GM18520 (cell line): Measurements from ENCODE around the gene WHRN.

Experiments used
- ATAC-seq: cut with Tn5 transposase; IDR thresholded peaks from one replicate; pipeline ENCODE4 v1.9.1; 2021; ENCODE audit not compliant: unreplicated experiment

WHRN gene

DNA sequence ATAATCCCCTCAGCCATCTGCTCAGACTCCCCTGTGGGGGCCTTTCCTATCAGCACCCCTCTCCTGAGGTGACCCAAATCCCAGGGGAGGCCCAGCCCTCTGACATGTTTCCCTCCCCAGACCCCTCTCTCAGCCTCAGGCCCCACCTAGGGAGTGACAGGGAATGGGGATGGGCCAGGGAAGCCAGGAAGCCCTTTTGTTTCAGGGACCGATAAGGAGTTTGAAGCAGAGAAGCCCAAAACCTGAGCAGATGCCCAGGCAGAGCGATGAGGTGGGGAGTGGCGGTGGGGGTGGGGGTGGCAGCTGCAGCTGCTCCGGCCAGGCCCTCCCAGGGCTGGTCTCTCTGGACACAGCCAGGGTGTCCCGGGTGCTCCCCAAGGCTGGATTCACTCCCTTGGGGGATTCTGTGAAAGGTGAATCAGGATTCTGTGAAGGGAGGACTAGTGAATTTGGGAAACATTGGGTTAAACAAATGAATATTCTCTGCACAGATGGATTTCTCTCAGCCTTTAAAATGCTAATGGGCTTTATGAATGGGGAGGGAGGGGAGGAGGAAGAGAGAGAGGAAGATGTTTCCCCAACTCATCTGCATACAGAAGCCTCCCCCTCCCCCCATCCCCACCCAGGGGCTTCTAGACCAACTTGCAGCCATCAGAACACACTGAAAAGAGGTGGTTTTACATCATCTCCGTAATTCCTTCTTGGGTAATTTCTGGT lies 134.9 kb downstream of the WHRN start:
- no peak for ATAC-seq

DNA sequence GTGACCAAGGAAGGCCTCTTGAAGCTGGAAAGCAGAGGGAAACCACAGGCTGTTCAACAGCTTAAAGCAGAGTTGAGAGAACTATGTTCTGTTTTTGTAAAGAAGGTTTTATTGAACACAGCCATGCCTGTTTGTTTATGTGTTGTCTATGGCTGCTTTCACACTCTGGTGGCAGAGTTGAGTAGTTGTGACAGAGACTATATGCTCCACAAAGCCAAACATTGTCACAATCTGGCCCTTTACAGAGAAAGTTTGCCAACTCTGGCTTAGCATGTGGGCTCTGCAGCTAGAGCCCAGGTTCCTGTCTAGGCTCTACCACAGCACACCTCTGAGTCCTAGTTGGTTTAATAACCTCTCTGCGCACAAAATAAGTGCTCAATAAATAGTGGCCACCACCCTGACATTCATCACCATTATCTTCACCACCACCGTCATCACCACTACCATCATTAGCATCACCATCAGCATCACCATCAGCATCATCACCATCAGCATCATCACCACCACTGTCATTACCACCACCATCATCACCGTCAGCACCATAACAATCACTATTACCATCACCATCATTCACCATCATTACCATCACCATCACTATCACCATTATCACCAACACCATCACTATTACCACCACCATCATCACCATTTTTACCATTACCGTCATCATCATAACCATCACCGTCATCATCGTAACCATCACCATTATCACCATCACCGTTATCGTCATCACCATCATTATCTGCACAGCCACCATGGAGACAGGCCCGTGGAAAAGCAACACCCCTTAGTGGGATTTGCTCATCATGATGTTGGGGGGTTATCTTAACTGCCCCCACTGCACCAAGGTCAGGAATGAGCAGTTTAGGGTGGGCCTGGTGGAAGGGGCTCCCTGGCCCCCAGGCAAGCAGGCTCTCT lies 135.8 kb downstream of the WHRN start:
- no peak for ATAC-seq

DNA sequence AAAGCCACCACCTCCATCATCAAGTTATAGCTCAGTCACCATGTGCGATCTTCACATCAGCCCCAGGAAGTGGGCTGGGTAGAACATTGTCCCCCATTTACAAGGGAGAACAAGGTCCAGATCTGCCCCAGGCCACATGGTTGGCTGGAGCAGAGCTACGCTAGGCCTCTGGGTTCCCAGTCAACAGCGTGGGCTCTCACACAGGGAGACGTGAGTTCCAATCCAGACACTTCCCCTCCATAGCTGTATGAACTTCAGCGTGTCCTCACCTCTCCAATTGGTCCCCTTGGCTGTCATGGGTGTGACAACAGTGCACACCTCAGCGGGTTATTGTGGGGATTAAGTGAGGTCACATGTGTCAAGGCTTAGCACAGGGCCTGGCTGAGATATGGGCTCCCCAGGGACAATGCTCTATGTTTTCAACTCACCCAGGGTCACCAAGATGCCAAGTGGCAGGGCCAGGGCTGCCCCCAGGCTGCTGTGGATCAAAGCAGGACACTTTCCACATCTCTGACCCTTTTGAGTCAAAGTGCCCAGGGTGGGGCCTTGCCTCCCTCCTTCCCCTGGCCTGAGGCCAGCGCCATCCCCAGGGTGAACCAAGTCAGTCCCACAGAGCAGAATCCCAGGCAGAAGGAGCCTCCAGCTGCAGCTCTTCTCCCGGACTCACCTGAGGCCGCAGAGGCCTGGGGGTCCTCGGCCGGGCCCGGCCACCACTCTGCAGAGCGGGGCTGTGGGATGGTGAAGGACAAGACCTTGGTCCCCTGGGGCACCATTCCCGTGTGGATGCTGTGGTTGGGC lies 137.3 kb downstream of the WHRN start:
- ATAC-seq, result no peak

DNA sequence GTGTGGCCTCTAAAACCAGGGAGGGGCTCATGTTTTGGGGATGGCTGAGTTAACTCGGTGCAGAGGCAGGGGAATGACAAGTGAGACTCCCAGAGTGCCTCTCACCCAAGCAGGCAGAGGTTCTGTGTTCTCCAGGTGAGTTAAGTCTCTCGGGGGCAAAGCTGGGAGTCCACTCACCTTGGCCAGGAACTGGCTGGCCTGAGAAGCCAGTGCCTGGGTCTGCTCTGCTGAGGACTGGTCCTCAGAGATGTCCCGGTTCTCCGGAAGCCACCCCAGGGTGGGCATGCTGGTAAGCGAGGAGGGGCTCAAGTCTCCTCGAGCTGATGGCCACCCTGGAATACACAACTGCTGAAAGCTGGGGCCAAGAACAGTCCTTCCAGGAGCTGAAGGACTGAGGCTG lies 137.9 kb downstream of the WHRN start:
- no peak for ATAC-seq

DNA sequence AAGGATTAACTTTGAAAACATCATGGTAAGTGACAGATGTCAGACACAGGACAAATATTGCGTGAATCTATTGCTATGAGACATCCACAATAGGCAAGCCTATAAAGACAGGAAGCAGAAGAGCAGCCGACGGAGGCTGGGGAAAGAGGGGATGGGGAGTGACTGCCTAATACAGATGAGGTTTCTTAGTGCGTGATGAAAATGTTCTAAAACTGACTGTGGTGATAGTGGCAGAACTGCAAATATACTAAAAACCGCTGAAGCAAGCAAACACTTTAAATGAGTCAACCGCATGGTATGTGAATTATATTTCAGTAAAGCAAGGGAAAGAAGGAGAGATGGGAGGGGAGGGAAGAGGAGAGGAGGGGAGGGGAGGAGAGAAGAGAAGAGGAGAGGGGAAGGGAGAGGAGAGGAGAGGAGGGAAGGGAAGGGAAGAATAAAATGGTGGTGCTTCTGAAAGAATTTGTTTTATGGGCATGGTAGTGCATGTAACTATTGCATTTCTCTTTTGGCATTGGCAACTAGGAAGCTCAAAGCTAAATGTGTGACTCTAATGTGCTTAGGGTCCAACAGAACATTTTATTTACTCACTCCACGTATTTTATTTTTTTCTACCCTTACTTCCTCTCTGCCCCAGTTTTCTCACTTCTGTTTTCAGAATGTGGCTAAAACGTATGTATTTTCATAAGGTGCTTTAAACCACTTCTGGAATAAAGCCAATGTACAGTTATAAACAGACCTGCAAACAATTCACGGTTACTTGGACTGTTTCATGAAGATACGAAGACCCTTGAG lies 138.7 kb downstream of the WHRN start:
- no peak for ATAC-seq

DNA sequence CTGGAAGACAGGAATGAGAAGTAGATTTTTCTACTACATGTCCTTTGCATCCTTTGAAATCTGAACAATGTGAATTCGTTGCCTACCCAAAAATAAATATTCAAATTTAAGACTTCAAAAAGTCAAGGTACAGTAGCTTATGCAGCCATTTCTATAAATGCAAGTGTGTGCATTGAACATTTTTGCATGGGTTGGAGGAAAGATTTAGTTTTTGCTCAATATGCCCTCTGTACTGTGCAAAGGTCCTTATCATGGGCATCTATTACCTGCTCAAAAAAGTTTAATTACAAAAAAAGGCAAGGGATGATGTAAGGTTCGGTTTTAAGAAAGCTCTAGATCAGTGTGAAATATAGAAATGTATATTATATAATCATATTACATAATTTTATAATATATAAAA lies 140.1 kb downstream of the WHRN start:
- ATAC-seq, result no peak

DNA sequence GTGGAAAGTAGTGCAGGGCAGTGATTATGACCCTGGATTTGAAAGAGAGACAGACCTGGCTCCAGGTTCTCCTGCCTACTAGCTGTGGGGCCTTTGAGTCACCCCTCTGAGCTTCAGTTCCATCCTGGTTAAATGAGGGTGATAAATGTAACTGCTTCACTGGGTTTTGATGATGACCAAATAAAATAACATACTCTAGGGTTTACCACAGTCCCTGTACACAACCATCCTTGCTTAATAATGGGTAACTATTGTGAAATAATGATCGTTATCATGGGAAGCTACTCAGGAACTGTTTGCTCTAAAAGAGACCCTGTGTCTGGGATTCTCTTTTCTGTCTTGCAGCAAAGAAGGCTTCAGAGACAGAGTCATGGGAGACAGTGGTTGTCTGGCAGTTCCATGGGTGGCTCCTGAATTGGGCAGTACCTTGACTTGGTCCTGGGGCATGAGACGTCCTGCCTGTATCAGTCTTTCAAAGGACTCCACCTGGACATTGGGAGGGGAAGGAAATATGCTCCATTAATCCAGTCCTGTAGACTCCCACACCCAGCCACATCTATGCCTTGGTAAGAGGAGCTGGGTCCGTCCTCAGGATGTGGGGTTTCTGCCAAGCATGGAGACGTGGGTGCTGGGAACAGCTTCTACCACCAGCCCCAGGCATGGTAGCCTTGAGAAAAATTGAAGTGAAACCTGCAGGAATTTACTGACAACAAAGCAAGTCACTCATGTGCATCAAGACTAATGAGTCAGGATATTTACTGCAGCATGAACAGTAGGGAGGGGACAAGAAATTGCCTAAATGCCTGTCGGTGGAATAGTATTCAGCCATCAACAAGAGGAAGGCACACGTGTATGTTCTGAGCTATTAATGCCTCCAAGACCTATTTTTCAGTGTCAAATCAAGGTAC lies 140.9 kb downstream of the WHRN start:
- ATAC-seq, result no peak

DNA sequence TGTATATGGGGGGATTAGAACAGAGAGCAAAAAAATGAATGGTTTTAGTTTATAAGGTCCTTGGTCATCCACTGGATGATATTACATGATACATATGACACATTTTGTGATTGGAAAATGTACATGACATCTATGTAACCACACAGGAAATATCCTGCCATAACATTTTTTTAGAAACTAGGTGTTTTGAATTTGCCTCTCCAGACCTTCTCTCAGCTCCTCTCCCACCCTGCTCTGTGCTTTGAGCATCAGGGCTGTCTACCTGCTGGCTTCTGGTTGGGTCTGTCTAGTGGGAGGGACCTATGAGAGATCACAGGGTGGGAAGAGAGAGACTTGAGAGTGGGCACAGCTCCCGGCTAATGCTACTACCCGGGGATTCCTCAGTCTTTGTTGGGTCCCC lies 141.8 kb downstream of the WHRN start:
- ATAC-seq, result no peak

DNA sequence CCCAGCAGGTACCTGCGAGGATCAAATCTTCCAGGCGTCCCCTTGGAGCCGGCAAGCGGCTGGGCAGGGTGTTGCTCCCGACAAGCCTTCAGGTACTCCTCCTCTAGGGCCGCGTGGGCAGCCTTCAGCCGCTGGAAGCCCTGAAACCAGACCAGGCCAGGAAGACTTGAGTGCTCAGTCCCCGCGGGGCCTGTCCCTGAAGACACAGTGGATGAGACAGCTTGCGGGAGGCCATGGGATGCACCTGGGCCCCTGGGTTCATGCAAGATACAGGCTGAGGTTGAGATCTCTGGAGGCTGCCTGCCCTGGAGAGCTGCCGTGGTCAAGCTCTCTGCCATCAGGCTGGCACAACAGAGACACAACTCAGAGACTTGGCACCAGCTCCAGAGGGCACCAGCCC lies 142.9 kb downstream of the WHRN start:
- ATAC-seq, result no peak

DNA sequence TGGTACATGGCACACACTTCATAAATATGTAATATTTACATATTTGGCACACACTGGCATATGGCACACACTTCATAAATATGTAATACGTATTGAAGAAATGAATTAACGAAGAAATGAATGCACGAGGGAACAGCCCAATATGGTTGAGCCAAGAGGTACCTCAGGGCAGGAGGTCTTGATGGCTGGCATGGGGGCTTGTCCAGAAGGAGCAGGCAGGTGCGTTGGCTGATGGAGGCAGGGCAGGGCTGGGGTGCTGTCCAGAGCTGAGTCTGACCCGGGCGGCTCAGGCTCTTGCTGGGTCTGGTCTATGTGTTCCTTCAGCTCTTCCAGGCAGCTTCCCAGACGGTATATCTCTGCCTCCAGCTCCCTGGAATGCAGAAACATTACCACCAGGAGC lies 143.7 kb downstream of the WHRN start:
- no peak for ATAC-seq

DNA sequence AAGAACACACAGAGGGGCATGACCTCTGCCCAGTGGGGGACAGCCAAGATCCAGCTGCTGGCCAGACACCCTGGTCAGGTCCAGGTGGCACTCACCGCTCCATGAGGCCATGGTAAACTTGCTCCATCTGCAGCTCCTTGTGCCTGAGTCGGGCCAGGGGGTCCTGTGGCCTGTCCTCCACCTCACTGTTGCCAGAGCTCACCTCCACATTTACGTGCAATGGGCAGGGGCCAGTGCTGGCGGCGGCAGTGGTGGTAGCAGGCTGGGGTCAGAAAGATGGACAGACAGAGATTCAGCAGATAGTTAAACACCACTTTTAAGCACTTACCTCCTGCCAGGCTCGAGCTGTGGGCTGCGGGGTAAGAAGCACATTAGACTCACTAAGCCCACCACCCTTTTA lies 145.5 kb downstream of the WHRN start:
- ATAC-seq, result no peak

DNA sequence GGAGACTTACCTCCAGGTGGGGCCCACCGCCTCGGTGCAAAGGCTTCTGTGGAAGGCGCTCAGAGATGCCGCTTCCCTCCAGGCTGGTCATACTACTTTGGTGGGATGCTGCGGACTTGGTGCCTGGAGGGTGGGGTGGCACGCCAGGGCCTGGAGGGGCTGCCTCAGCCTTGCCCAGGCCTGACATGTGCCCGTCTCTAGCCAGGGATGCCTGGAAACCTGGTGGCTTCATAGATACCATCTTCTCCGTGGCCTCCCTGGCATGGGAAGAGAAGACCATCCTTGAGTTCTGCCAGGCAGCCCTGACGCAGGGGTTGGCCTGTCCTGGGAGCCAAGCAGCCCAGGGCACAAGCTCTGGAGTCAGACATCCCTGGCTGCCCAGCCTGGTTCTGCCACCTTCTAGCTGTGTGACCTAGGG lies 147.4 kb downstream of the WHRN start:
- ATAC-seq, result no peak

DNA sequence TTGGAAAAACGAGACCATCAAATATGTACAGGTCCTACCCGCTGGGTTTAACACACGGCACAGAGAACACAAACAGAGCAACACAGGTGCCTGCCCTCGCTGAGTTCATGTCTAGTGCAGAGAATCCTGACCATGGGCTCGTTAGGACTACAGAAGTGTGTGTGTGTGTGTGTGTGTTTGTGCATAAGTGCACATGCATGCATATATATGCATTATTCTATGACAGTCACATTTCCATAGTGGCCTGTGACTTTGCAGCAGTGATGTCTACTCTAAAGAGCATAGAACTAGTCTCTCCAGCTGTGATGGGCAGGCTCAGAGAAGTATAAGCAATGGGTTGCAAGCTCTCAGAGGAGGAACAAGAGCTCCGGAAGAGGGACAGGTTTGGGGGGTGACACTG lies 147.9 kb downstream of the WHRN start:
- ATAC-seq, result no peak

DNA sequence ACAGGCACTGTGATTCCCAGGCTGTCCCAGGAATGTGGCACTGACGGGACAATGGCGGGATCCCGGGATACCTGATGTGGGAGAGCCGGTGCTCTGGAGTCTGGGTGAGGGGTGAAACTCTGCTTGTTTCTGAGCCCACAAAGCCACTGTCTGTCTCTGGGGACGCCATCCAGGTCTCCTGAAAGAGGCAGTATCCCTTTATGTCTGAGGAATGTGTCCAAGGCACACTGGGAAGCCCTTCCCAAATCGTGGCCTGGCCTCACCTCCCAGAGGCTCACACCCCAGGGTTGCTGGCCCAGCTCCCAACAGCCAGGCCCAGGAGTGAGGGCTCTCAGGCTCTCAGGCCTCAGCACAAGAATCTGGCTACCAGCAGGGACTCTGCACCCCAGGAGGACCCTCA lies 148.5 kb downstream of the WHRN start:
- ATAC-seq, result no peak

DNA sequence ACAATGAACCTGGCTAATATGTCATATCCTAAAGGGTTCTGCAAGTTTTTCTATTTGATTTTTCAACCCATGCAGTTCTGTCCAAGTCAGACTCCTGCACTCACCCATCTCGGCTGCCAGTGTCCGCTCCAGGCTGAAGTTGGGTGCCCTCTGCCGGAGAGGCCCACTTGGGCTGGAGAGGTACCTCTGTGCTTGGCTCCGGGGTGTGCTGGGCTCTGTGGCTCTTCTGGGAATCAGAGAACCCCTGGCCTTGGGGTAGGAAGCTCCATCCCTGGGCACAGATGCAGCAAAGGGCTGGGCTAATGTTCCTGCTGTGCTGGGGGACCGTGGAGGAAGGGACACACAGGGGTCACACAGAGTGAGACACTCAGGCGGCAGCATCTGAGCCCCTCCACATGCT lies 149.5 kb downstream of the WHRN start:
- no peak for ATAC-seq
